ENCODE measurements around the gene ANKRD11. TPM values are rescaled to one million over a fixed set of nuclear protein-coding genes. Genes with fewer than 3 reads are reported as not detected.
"Not testable (repeated sequence)": the region's sequence is repeated elsewhere in the genome, so short reads cannot be mapped to it uniquely, and the experiment has no call there.

The ANKRD11 gene
- polyA plus RNA-seq, 4 donors: 82.9 to 111 (median 91.2) TPM

DNA sequence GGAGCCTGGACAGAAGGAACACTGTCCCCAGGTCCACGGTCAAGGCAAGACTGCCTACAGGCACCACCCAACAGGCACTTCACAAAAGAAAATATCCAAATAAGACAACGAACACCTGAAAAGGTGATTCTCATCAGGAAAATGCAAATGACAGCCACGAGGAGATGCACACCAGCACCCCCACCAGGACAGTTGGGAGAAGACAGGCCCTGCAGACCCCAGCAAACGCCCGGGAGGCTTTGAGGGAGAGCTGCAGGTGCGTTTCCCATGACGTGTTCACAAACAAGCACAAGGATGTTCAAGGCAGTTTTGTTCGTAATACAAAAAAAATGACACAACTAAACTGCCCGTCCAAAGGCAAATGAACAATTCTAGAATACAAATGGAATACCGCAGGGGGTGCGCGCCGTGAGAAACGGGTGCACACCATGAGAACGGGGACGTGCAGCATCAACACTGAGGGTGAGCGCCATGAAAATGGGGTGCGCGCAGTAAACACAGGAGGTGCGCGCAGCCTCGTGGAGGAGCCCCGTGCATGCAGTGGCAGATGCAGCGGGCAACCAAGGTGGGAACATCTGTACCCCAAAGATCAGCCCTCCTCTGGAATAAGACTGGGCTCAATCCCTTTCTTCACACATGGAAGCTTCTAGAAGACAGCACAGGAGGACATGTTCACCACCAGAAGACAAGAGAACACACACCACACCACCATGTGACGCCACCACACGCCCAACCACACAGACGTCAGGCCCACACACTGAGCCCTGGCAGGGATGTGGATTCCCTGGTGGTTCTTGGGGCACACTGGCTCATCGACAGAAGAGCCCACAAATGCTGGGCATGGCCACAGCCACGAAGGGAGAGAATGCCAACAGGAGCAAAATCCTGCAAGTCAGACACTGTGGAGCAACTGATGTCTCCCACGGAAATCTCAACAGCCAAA lies 181.7 kb downstream of the ANKRD11 start:
- DNase-seq (ENCODE audit: low read depth in 4 of 4, low spot score in 3 of 4): no peak

GRCh38 chr16:89307421-89307805 lies 182.9 kb downstream of the ANKRD11 start:
- no peak for DNase-seq (ENCODE audit: low read depth in 4 of 4, low spot score in 3 of 4)

- not testable (repeated sequence) for DNase-seq (ENCODE audit: low read depth in 4 of 4, low spot score in 3 of 4)
Observed at GRCh38 chr16:89306457-89307420, 183.6 kb downstream of the ANKRD11 start.

- DNase-seq (ENCODE audit: low read depth in 4 of 4, low spot score in 3 of 4): no peak
Observed at GRCh38 chr16:89304941-89305705, 185.2 kb downstream of the ANKRD11 start.

- no peak for DNase-seq (ENCODE audit: low read depth in 4 of 4, low spot score in 3 of 4)
Observed at GRCh38 chr16:89304181-89304851, 186.0 kb downstream of the ANKRD11 start.

DNA sequence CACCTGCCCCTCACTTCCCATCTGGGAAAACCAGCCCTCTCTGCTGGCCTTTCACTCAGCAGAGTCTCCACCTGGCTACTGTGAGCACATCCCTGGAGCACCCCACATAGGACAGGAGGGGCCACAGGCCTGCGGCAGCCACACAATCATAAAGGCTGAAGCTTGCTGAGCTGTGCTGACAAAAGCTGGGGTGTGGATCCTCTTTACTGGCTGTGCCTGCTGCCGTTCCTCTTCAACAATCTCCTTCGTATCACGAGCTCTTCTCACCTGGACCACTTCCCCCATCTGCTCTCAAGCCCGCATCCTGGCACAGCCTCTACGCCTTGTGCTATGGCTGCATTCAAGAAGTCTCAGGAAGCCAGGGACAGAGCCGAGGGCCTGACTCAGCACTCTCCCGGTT lies 186.7 kb downstream of the ANKRD11 start:
- no peak for DNase-seq (ENCODE audit: low read depth in 4 of 4, low spot score in 3 of 4)

GRCh38 chr16:89300976-89301360 lies 189.4 kb downstream of the ANKRD11 start:
- no peak for DNase-seq (ENCODE audit: low read depth in 4 of 4, low spot score in 3 of 4)

DNA sequence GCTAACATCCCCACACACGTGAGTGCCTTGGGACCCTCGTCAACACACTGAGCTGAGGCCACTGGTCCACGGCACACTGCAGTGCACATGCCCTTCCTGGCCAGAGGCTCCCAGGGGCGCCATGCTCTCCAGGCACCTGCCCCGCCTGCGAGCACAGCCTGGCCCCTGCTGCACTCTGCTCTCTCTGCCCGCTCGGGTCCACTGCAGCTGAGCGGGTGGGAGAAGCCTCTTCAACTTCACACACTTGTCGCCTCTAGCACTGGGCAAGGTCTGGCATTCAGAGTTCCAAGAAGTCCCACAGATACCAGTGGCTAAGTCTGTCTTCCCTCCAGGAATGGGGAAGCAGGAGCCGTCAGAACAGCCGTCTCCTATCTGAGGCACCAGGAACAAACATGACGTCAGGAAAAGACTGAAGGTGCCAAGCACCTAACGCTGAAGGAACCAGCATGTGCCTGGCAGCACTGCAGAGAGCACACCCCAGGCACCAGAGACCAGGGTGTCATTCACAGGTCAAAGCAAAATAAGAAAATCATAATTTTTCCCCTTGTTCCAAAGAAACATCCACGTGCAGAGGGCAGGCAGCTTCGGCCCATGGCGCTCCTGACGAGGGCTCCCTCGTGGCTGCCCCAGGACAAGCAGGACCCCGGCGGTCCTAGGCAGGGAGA lies 189.9 kb downstream of the ANKRD11 start:
- DNase-seq (ENCODE audit: low read depth in 4 of 4, low spot score in 3 of 4): no peak

DNA sequence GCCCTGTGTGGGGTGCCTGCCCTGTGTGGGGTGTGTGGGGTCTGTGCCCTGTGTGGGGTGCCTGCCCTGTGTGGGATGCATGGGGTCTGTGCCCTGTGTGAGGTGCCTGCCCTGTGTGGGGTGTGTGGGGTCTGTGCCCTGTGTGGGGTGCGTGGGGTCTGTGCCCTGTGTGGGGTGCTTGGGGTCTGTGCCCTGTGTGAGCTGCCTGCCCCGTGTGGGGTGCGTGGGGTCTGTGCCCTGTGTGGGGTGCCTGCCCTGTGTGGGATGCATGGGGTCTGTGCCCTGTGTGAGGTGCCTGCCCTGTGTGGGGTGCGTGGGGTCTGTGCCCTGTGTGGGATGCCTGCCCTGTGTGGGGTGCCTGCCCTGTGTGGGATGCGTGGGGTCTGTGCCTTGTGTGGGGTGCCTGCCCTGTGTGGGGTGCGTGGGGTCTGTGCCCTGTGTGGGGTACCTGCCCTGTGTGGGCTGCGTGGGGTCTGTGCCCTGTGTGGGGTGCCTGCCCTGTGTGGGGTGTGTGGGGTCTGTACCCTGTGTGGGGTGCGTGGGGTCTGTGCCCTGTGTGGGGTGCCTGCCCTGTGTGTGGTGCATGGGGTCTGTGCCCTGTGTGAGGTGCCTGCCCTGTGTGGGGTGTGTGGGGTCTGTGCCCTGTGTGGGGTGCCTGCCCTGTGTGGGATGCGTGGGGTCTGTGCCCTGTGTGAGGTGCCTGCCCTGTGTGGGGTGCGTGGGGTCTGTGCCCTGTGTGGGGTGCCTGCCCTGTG lies 190.8 kb downstream of the ANKRD11 start:
- DNase-seq (ENCODE audit: low read depth in 4 of 4, low spot score in 3 of 4): not testable (repeated sequence)

- no peak for DNase-seq (ENCODE audit: low read depth in 4 of 4, low spot score in 3 of 4)
Observed at GRCh38 chr16:89298623-89299225, 191.6 kb downstream of the ANKRD11 start.

DNA sequence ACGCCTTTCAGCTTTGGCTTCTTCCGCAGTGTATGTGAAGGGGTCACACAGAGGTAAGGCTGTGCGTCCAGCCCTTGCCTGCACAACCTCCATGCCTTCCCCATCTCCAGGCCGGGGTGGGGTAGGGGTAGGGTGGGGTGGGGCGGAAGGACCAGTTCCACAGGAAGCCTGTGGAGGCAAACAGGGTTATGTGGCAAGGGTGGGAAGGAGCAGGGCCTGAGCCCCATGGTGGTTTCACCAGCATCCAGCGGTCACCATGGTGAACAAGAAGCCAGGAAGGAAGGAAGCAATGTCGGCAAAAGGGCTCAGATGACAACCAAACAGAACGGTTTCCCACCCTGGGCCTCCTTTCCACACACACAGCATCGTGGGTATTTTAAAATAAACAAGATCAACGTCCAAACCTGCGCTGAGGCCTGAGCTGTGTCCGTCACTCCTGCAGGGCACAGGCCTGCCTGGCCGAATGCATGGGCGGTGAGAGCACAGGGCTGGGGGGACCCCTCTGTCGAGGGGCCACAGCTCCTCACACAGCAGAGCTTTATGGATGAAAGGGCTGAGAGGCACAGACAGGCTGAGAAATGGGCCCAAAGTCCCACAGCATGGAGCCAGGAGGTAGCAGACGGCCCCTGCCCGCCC lies 192.3 kb downstream of the ANKRD11 start:
- no peak for DNase-seq (ENCODE audit: low read depth in 4 of 4, low spot score in 3 of 4)

DNA sequence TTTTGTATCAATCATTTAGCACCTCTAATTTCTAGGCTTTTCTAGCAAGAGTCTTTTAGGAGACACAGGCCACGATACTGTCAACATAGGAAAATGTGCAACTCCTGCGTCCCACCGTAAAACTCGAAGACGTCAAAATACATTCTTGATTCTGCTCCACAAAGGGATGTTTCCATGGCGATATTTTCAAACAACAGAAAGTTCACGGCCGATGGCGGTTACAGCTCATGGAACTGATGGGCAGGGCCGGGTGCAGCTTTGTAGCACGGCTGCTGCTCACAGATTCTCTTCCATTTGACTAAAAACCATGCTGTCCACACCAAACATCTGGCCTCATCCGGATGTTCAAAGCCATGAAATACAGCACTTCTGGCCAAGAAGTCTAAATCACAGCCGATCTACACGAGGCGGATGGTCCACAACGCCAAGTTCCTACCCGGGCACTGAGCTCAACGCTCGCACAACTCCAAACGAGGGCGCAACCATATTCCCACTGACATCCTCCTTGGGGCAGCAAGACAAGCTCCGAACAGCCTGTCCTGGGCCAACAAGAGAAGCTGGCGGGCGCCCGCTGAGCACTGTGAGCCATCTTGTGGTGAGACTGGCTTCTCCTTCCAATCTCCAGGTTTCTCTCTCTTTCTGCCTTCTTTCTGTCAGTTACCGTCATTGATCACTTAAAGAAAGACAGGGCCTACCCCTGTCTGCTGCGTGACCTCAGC lies 193.0 kb downstream of the ANKRD11 start:
- no peak for DNase-seq (ENCODE audit: low read depth in 4 of 4, low spot score in 3 of 4)

GRCh38 chr16:89295915-89296314 lies 194.4 kb downstream of the ANKRD11 start:
- DNase-seq (ENCODE audit: low read depth in 4 of 4, low spot score in 3 of 4): no peak

DNA sequence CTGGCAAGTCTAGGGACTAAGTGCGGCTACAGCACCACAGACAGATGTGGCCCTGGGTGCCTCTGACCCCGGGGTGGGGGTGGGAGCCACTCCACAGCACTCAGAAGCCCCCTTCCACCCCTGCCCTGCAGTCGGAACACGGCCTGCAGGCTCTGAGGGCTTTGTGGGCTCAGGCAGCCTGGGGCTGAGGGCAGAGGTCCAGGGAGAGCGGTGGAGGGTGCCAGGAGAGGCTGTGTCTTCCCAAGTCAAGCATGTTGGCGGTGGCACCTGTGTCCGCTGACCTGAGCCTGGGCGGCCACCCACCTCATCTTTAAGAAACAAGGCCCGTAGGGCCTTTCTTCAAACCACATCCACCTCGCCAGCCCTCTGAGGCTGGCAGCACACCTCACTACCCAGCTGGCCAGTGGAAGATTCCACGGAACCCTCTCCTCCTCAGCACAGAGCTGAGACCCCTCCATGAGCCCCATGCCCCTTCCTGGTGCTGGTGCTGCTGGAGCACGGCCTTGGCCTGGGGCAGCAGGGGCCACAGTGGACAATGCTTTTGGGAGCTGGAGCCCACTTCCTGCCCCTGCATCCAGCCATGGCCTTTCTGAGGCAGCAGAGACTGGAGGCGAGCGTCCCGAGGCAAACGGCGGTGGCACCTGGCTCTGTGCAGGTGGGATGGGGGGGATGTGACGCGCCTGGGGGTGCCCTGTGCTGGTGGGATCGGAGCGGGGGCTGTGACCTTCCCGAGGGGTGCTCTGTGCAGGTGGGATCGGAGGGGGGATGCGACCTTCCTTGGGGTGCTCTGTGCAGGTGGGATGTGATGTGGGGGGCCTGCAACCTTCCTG lies 195.1 kb downstream of the ANKRD11 start:
- DNase-seq (ENCODE audit: low read depth in 4 of 4, low spot score in 3 of 4): no peak

- no peak for DNase-seq (ENCODE audit: low read depth in 4 of 4, low spot score in 3 of 4)
Observed at GRCh38 chr16:89294486-89294885, 195.9 kb downstream of the ANKRD11 start.

All from left renal pelvis (tissue), 4 donors.